Measurements from ENCODE around the gene GLRA2. TPM values are rescaled to one million over a fixed set of nuclear protein-coding genes. Genes with fewer than 3 reads are reported as not detected.
"Not testable (repeated sequence)": the region's sequence is repeated elsewhere in the genome, so short reads cannot be mapped to it uniquely, and the experiment has no call there.

GLRA2 gene
- total RNA-seq, 1 donor from 2014 or later: not detected

- no peak for TF ChIP-seq CTCF (IDR thresholded peaks at IDR 0.05)
- intact Hi-C loops (cut with DNase I): no loop called here
- no peaks in the 10 kb centered on the region for H3K9me3 ChIP-seq
These were observed 62.6 kb downstream of the GLRA2 start for GRCh38 chrX:14591976-14592375.

GRCh38 chrX:14594521-14594920 lies 65.2 kb downstream of the GLRA2 start:
- intact Hi-C loops (cut with DNase I): no loop called here
- no peak for ATAC-seq

More at GRCh38 chrX:14591976-14592375, 62.6 kb downstream of the GLRA2 start:
- H3K36me3 ChIP-seq: no peaks in the 10 kb centered on the region
- no peaks in the 10 kb centered on the region for H3K27me3 ChIP-seq
- DNase-seq (no peak), ATAC-seq (no peak)
- no peak overlapping the region for H3K27ac ChIP-seq
- H3K4me1 ChIP-seq: no peaks in the 10 kb centered on the region
- no peak overlapping the region for H3K4me3 ChIP-seq

GRCh38 chrX:14598330-14598729 lies 69.0 kb downstream of the GLRA2 start:
- Histone ChIP-seq H3K27ac (no peak overlapping the region), H3K9me3 (no peaks in the 10 kb centered on the region), H3K36me3 (no peaks in the 10 kb centered on the region), H3K27me3 (no peaks in the 10 kb centered on the region), H3K4me3 (no peak overlapping the region), H3K4me1 (no peaks in the 10 kb centered on the region)
- no peak for ATAC-seq
- intact Hi-C loops (cut with DNase I): no loop called here
- DNase-seq: no peak
- no peak for TF ChIP-seq CTCF (IDR thresholded peaks at IDR 0.05)

More at GRCh38 chrX:14594521-14594920, 65.2 kb downstream of the GLRA2 start:
- Histone ChIP-seq H3K4me1 (no peaks in the 10 kb centered on the region), H3K9me3 (no peaks in the 10 kb centered on the region), H3K36me3 (no peaks in the 10 kb centered on the region), H3K27ac (no peak overlapping the region), H3K4me3 (no peak overlapping the region), H3K27me3 (no peaks in the 10 kb centered on the region)
- TF ChIP-seq CTCF (IDR thresholded peaks at IDR 0.05): no peak
- DNase-seq: no peak

- H3K9me3 ChIP-seq: no peaks in the 10 kb centered on the region
- H3K36me3 ChIP-seq: no peaks in the 10 kb centered on the region
- no peak overlapping the region for H3K4me3 ChIP-seq
- H3K27ac ChIP-seq: no peak overlapping the region
- no peaks in the 10 kb centered on the region for H3K4me1 ChIP-seq
- DNase-seq: no peak
- no peak for ATAC-seq
- TF ChIP-seq CTCF (IDR thresholded peaks at IDR 0.05): no peak
- intact Hi-C loops (cut with DNase I): no loop called here
- no peaks in the 10 kb centered on the region for H3K27me3 ChIP-seq
These were observed 78.2 kb downstream of the GLRA2 start for GRCh38 chrX:14607446-14607985.

- H3K27me3 ChIP-seq; DNase-seq; H3K9me3 ChIP-seq; H3K4me3 ChIP-seq; ATAC-seq; H3K4me1 ChIP-seq; H3K36me3 ChIP-seq; intact Hi-C loops (cut with DNase I); H3K27ac ChIP-seq: not testable (repeated sequence)
These were observed 83.1 kb downstream of the GLRA2 start for GRCh38 chrX:14612450-14612849.

GRCh38 chrX:14616301-14616700 lies 87.0 kb downstream of the GLRA2 start:
- no peak for DNase-seq
- no peak for ATAC-seq

More at GRCh38 chrX:14616301-14616700, 87.0 kb downstream of the GLRA2 start:
- Histone ChIP-seq H3K36me3 (no peaks in the 10 kb centered on the region), H3K4me1 (no peaks in the 10 kb centered on the region), H3K4me3 (no peak overlapping the region), H3K9me3 (no peaks in the 10 kb centered on the region), H3K27me3 (no peaks in the 10 kb centered on the region), H3K27ac (no peak overlapping the region)
- intact Hi-C loops (cut with DNase I): no loop called here
- no peak for TF ChIP-seq CTCF (IDR thresholded peaks at IDR 0.05)
